Measurements from ENCODE around the gene SLC35G2. TPM values are rescaled to one million over a fixed set of nuclear protein-coding genes. Genes with fewer than 3 reads are reported as not detected.
"Not testable (repeated sequence)": the region's sequence is repeated elsewhere in the genome, so short reads cannot be mapped to it uniquely, and the experiment has no call there.

SLC35G2 gene
- total RNA-seq, 1 donor from 2014 or later = 7.8 TPM

DNA sequence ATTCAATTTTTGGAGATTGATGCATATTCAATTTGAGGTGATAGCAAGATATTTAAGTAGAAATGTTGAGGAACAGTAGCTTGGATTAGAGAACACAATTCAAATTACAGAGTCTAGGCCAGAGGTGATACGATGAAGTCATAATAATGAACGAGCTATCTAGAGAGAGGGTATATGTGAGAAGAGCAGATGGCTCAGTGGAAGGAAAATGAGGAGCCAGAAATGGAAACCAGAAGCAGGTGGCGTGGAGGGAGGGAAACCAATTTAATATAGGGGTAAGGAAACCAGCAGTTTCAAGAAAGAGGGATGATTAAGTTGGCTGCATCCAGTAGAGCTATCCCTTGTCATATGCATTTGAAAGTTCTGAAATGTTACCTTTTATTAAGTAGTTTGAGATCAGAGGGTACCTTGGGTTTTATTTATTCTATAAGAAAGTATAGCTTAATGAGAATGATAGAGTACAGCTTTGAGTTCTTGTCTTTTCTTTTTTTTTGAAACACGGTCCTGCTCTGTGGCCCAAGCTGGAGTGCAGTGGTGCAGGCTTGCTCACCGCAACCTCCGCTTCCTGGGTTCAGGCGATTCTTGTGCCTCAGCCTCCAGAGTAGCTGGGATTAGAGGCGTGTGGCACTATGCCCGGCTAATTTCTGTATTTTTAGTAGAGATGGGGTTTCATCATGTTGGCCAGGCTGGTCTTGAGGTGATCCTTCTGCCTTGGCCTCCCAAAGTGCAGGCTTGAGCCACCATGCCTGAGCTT, 65.2 kb downstream of the SLC35G2 start:
- Histone ChIP-seq H3K36me3 (no peaks in the 10 kb centered on the region), H3K9me3 (no peaks in the 10 kb centered on the region), H3K27ac (no peak overlapping the region), H3K4me1 (peaks cover 14% of the 10 kb centered on the region), H3K27me3 (no peaks in the 10 kb centered on the region), H3K4me3 (no peak overlapping the region)
- ATAC-seq = no peak
- no peak for DNase-seq
- TF ChIP-seq, protein P1, sequence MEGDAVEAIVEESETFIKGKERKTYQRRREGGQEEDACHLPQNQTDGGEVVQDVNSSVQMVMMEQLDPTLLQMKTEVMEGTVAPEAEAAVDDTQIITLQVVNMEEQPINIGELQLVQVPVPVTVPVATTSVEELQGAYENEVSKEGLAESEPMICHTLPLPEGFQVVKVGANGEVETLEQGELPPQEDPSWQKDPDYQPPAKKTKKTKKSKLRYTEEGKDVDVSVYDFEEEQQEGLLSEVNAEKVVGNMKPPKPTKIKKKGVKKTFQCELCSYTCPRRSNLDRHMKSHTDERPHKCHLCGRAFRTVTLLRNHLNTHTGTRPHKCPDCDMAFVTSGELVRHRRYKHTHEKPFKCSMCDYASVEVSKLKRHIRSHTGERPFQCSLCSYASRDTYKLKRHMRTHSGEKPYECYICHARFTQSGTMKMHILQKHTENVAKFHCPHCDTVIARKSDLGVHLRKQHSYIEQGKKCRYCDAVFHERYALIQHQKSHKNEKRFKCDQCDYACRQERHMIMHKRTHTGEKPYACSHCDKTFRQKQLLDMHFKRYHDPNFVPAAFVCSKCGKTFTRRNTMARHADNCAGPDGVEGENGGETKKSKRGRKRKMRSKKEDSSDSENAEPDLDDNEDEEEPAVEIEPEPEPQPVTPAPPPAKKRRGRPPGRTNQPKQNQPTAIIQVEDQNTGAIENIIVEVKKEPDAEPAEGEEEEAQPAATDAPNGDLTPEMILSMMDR (IDR thresholded peaks at IDR 0.05) = no peak
- intact Hi-C loops (cut with DNase I) = no loop called here

DNA sequence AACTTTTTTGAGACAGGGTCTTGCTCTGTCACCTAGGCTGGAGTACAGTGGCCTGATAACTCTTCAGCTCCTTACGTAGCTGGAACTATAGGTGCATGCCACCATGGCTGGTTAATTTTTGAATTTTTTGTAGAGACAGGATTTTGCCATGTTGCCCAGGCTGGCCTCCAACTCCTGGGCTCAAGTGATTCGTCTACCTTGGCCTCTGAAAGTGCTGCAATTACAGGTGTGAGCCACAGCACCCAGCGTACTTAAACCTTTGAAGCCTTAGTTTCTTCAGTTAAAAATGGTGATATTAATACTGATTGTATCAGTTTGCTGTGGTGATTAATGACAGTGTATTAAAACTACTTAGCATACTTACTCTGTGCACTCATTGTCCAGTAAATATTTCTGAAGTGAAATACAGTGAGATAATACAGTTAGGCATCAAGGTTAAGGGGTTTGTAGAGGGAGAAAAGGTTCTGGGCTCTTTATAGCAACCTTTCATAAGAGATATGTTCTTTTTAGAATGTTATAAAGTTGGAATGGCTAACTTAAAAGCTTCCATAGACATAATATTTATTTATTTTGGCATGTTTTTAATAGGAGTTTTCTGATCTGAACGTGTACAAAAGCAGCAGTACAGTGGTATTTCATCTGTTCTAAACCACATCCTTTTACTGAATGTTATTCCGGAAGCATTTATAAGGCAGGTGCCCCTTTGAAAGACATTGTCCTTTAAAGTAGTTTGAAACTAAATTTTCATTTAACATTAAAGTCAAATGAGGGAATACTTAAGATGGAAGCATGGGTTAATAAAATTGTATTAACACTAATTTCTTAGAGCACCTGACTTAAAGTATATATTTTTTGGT, 66.7 kb downstream of the SLC35G2 start:
- no peaks in the 10 kb centered on the region for H3K27me3 ChIP-seq
- H3K36me3 ChIP-seq = no peaks in the 10 kb centered on the region
- no peak for ATAC-seq
- H3K4me3 ChIP-seq = no peak overlapping the region
- peak overlapping the region; percentile 5 for H3K27ac ChIP-seq
- intact Hi-C loops (cut with DNase I) = no loop called here
- H3K4me1 ChIP-seq = peaks cover 14% of the 10 kb centered on the region
- TF ChIP-seq, protein P1 (IDR thresholded peaks at IDR 0.05) = no peak
- DNase-seq = no peak
- no peaks in the 10 kb centered on the region for H3K9me3 ChIP-seq

DNA sequence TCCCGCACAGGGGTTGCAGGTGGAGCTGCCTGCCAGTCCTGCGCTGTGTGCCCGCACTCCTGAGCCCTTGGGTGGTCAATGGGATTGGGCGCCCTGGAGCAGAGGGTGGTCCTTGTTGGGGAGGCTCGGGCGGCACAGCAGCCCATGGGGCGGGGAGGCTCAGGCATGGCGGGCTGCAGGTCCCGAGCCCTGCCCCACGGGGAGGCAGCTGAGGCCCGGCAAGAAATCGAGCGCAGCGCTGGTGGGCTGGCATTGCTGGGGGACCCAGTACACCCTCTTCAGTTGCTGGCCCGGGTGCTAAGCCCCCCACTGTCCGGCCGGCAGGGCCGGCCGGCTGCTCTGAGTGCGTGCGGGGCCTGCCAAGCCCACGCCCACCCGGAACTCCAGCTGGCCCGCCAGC, 71.0 kb downstream of the SLC35G2 start:
- no peak for DNase-seq

DNA sequence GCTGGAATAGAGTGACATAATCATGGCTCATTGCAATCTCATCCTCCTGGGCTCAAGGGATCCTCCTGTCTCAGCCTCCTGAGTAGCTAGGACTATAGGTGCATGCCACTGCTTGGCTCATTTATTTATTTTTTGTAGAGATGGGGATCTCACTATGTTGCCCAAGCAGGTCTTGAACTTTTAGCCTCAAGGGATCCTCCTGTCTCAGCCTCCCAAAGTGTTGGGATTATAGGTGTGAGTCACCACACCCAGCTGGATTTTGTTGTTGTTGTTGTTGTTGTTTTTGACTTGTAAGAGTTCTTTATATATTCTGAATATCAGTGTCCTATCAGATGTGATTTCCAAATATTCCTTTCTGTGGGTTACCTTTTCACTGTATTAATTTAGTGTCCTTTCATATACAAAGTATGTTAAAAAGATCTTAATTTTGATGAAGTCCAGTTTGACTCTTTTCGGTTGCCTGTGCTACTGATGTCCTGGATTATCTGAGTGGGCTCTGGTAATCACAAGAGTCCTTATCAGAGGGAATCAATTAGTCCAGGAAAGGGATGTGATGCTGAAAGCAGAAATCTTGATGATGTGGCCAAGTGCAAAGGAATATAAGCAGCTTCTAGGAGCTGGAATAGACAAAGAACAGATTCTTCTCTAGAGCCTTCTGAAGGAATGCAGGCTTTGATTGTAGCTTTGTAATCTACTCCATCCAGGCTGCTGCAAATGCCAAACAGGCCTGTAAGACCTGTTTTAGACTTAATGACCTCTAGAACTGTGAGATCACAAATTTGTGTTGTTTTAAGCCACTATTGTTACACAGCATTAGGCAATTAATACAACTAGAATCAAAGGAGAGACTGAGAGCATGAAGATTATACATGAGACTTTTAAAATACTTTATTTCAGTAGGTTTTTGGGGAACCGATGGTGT, 73.3 kb downstream of the SLC35G2 start:
- intact Hi-C loops (cut with DNase I) = no loop called here
- Histone ChIP-seq H3K9me3 (no peaks in the 10 kb centered on the region), H3K4me1 (peaks cover 15% of the 10 kb centered on the region), H3K4me3 (no peak overlapping the region), H3K36me3 (no peaks in the 10 kb centered on the region), H3K27me3 (no peaks in the 10 kb centered on the region), H3K27ac (no peak overlapping the region)
- DNase-seq (no peak), ATAC-seq (no peak)
- TF ChIP-seq, protein P1 (IDR thresholded peaks at IDR 0.05) = no peak

More for the DNA sequence above, 71.0 kb downstream of the SLC35G2 start:
- no peaks in the 10 kb centered on the region for H3K27me3 ChIP-seq
- ATAC-seq = no peak
- TF ChIP-seq, protein P1 (IDR thresholded peaks at IDR 0.05) = no peak
- no peaks in the 10 kb centered on the region for H3K9me3 ChIP-seq
- no peaks in the 10 kb centered on the region for H3K36me3 ChIP-seq
- H3K27ac ChIP-seq = no peak overlapping the region
- no peak overlapping the region for H3K4me3 ChIP-seq
- intact Hi-C loops (cut with DNase I) = no loop called here
- H3K4me1 ChIP-seq = peaks cover 20% of the 10 kb centered on the region

DNA sequence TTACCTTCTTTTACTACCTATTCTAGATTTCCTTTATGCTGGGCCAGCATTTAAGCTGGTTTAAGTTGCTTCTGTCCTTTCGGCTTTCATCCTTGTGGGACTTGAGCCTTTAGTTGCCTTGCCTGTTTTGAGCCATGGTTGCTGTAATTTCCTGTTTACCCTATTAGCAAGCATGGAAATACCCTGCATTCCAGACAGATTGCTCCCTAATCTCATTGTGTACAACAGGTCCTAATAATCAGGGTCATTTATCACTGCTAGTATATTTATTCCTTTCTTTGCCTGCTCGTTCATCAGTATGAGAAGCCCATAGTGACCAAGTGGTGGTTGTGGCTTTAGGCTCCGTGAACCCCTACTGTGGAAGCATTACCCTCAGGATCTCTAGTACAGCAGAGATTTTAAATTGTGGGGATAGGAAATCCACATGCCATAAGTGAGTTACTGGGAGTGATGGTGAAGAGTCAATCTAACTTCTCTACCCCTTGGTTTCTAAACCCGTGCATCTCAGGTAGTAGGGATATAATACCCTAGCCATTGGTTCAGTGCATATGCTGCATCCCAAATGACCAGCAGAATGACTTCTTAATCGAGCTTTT, 75.0 kb downstream of the SLC35G2 start:
- intact Hi-C loops (cut with DNase I) = no loop called here
- Histone ChIP-seq H3K9me3 (no peaks in the 10 kb centered on the region), H3K4me1 (peaks cover 21% of the 10 kb centered on the region), H3K4me3 (no peak overlapping the region), H3K27me3 (no peaks in the 10 kb centered on the region), H3K36me3 (no peaks in the 10 kb centered on the region), H3K27ac (peak overlapping the region; percentile 24)
- DNase-seq (no peak), ATAC-seq (peak; percentile 62)
- TF ChIP-seq, protein P1 (IDR thresholded peaks at IDR 0.05) = no peak

DNA sequence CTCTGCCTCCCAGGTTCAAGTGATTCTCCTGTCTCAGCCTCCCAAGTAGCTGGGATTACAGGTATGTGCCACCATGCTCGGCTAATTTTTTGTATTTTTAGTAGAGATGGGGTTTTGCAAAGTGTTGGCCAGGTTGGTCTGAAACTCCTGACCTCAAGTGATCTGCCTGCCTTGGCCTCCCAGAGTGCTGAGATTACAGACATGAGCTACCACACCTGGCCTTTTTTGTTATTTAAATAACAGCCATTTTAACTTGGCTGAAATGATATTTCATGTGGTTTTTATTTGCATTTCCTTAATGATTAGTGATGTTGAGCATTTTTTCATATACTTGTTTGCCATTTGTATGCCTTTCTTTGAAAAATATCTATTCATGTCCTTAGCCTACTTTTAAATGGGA, 78.2 kb downstream of the SLC35G2 start:
- ATAC-seq; H3K9me3 ChIP-seq; H3K27ac ChIP-seq; H3K36me3 ChIP-seq; intact Hi-C loops (cut with DNase I); DNase-seq; H3K4me3 ChIP-seq; H3K27me3 ChIP-seq: not testable (repeated sequence)
- peaks cover 27% of the 10 kb centered on the region for H3K4me1 ChIP-seq
